GM12874 (cell line): ENCODE measurements around the gene JUN.

Source experiments
- TF ChIP-seq, protein P1 (sequence below): IDR thresholded peaks from 2 replicates; pipeline ENCODE4 v1.5.1; 2011; ENCODE audit warnings: low read depth, mild to moderate bottlenecking, control low read depth, low read length, moderate library complexity; ENCODE audit not compliant: insufficient read depth

JUN gene

GRCh38 chr1:58808077-58808476, 24.2 kb upstream of the JUN start:
- TF ChIP-seq, protein P1, sequence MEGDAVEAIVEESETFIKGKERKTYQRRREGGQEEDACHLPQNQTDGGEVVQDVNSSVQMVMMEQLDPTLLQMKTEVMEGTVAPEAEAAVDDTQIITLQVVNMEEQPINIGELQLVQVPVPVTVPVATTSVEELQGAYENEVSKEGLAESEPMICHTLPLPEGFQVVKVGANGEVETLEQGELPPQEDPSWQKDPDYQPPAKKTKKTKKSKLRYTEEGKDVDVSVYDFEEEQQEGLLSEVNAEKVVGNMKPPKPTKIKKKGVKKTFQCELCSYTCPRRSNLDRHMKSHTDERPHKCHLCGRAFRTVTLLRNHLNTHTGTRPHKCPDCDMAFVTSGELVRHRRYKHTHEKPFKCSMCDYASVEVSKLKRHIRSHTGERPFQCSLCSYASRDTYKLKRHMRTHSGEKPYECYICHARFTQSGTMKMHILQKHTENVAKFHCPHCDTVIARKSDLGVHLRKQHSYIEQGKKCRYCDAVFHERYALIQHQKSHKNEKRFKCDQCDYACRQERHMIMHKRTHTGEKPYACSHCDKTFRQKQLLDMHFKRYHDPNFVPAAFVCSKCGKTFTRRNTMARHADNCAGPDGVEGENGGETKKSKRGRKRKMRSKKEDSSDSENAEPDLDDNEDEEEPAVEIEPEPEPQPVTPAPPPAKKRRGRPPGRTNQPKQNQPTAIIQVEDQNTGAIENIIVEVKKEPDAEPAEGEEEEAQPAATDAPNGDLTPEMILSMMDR, result no peak

- TF ChIP-seq, protein P1, result no peak
These were observed 22.1 kb upstream of the JUN start for GRCh38 chr1:58805716-58806571.

GRCh38 chr1:58804853-58805565, 21.2 kb upstream of the JUN start:
- TF ChIP-seq, protein P1, result no peak

- TF ChIP-seq, protein P1, result no peak
These were observed 20.0 kb upstream of the JUN start for GRCh38 chr1:58803858-58804257.

GRCh38 chr1:58802640-58803399, 19.0 kb upstream of the JUN start:
- TF ChIP-seq, protein P1, result no peak

DNA sequence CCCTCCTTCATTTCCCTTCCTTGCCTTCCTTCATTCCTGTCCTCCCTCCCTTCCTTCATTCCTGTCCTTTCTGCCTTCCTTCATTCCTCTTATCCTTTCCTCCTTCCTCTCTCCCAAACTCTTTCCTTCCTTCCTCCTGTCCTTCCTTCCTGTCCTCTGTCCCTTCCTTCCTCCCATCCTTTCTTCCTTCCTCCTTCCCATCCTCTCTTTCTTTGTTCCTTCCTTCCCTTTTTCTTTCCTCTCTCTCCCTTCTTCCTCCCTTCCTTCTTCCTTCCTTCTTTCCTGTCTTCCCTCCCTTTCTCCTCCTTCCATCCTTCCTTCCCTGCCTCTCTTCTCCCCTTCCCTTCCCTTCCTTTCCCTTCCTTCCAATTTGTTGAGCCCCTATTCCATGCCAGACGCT, 15.8 kb upstream of the JUN start:
- TF ChIP-seq, protein P1, result no peak

DNA sequence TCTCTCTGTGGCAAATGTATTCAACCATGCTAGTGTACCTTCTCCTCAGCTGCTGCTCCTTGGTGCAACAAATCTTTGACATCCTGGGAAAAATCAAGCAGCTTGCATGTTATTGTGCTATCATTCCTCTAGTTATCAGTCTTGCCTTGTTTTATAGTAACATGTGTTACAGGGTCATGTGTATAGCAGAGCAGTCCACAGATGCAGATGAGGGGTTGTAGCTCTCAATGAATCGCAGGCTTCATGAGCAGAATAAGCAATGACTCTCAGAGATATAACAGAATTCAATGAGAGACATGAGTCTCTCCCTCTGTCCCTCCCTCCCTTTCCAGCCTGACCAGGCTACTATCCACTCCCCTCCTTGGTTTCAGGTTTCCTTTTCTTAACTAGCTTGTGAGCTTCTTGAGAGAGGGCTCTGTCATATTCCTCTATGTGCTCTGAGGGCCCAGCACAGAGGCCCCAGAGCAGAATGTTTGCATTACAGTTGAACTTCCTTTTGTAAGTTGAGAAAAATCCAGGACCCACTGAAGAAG, 15.1 kb upstream of the JUN start:
- TF ChIP-seq, protein P1, result no peak
